GM18508 (cell line): ENCODE data around the gene EID1.
"Not testable (repeated sequence)": the region's sequence is repeated elsewhere in the genome, so short reads cannot be mapped to it uniquely, and the experiment has no call there.

ENCODE experiments used
- ATAC-seq: cut with Tn5 transposase; IDR thresholded peaks from one replicate; pipeline ENCODE4 v1.9.1; 2021; ENCODE audit warnings: moderate number of reproducible peaks; ENCODE audit not compliant: insufficient read depth, unreplicated experiment

Gene EID1

DNA sequence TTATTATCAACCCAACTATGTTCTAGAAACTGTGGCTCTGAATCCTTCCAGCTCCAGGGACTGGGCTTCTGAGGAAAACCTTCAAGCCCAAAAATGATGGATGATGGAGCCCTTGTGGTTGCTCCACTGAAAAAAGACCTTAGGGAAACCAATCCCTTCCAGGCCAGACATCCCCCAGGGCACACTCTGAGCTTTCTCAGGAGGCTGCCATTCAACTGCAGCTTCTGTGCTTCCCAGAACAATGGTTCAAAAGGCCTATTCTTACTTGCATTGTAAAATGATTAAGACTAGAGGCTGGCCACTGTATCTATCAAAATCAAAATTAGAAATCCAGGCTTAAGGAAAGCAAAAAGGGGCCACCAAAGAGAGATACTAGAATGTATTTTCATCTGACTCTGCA lies 27.3 kb downstream of the EID1 start:
- ATAC-seq: no peak

DNA sequence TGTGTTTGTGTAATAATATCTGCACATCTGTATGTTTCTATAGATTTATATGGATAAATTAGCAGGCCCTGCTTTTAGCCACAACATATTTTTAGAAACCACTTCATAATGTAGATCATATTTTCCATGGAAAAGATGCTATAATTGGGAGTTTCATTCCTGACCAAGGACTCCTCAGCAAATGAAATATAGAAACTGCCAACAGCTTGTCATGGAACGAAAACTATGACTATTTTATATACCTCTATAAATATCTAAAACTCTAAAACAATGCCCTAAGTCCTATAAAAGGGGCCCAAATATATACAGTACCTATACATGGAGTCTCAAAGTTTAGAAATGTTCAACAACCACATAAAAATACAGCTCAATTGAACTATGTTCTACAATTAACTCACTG lies 27.9 kb downstream of the EID1 start:
- no peak for ATAC-seq

DNA sequence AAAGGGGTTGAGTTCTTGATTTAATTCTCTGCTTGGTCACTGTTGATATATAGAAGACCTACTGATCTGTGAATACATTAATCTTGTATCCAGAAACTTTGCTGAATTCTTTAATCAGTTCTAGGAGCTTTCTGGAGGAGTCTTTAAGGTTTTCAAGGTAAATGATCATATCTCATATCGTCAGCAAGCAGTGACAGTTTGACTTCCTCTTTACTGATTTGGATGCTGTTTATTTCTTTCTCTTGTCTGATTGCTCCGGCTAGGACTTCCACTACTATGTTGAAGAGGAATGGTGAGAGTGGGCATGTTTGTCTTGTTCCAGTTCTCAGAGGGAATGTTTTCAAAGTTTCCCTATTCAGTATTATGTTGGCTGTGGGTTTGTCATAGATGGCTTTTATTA lies 31.4 kb downstream of the EID1 start:
- not testable (repeated sequence) for ATAC-seq

DNA sequence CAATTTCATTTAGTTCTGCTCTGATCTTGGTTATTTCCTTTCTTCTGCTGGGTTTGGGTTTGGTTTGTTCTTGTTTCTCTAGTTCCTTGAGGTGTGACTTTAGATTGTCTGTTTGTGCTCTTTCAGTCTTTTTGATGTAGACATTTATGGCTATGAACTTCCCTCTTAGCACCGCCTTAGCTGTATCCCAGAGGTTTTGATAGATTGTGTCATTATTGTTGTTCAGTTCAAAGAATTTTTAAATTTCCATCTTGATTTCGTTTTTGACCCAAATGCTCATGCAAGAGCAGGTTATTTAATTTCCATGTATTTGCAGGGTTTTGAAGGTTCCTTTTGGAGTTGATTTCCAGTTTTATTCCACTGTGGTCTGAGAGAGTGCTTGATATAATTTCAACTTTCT lies 32.6 kb downstream of the EID1 start:
- not testable (repeated sequence) for ATAC-seq

DNA sequence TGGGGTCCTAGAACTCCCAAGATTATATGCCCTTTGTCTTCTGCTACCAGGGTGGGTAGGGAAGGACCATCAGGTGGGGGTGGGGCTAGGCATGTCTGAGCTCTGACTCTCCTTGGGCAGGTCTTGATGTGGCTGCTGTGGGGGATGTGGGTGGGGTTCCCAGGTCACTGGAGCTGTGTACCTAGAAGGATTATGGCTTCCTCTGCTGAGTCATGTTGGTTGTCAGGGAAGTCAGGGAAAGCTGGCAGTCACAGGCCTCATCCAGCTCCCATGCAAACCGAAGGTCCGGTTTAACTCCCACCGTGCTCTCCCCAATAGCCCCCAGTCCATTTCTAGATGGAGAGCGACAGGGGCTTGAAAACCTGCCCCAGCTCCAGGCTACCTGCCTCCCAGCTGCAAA lies 35.2 kb downstream of the EID1 start:
- no peak for ATAC-seq

DNA sequence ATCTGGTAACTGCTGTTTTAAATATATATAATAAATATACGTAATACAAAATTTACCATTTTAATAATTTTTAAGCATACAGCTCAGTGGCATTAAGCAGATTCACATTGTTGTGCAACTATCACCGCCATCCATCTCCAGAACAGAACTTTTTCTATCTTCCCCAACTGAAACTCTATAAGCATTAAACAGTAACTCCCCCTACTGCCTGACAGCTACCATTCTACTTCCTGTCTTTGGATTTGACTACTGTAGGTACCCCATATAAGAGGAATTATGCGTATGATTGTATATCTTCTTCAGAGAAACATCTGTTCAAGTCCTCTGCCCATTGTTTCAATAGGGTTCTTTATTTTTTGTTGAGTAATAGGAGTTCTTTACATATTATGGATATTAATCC lies 36.8 kb downstream of the EID1 start:
- no peak for ATAC-seq

GRCh38 chr15:48915861-48916260 lies 37.9 kb downstream of the EID1 start:
- no peak for ATAC-seq

DNA sequence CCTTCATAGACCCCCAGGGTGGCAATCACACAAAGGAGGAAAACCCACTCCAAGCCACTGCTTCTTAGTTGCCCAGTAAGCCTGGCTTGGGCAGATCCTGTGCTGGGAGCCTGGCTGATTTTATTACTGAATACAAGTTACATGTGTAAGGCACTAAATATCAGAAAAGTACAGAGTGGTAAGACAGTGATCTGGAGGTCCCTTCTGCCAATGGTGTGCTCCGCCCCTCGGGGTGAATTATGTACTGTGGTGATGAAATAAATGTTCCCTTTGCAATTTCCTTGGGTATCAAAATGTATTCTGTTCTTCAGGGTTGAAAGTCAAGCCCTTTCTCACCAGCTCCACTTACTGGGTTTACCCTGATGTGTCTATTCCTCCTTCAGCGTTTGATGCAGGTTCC lies 38.8 kb downstream of the EID1 start:
- ATAC-seq: no peak

GRCh38 chr15:48922046-48922445 lies 44.1 kb downstream of the EID1 start:
- ATAC-seq: no peak

- ATAC-seq: no peak
Measured at GRCh38 chr15:48924528-48925393, 46.8 kb downstream of the EID1 start.

DNA sequence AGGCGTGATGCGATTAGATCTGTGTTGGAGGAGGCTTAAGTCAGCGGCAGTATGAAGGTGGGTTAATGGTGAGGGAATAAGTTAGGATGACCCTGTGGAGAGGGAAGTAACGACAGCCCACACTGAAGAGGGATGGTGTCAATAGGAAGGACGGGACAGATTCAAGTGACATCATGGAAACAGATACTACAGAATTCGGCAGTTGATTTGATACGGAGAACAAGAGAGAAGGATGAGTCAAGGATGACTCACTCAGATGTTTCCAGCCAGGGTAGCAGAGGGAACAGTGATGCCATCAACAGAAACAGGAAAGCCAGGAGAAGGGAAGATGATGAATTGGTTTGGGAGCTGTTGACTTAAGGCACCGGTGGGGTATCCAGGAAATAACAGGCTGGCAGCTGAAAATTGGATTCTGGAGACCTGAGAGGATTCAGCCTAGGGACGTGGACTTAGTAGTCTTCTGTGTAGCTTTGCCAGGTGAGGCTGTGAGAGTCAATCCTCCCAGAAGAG lies 47.8 kb downstream of the EID1 start:
- no peak for ATAC-seq

DNA sequence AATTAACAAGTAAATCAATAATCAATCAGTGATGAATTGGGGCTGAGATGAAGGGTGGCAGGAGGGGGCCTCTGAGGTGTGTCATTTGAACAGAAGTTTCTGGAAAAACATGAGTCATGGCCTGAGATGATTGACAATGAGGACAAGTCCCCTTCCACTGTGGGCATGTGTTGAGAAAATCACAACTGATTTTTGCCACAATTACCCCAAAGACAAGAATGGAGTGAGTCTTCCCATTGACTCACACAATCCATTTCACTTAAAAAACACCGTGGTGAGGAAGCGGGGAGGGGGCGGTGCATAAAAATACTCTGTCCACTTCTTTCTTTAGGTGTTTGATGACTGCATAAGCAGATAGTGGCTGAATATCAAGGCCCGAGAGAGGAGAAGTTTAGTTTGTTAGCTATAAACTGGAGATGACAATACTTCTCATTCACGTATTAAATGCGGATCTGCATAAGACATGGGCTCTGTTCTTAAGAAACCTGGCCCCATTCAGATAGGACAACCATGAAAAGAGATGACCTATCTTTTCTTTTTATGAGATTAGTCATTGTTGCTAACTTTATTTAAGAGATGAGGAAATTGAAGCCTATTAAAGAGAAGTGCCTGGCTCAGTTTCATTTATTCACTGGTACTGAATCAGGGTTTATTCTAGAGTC lies 51.1 kb downstream of the EID1 start:
- ATAC-seq: no peak

GRCh38 chr15:48929661-48930060 lies 51.7 kb downstream of the EID1 start:
- ATAC-seq: no peak
